GM18498 (cell line): ENCODE results near the gene BET1.

Experiments
- ATAC-seq: cut with Tn5 transposase; IDR thresholded peaks from one replicate; pipeline ENCODE4 v1.9.1; 2021; ENCODE audit warnings: mild to moderate bottlenecking, moderate library complexity; ENCODE audit not compliant: unreplicated experiment

The BET1 gene

GRCh38 chr7:93960986-93961385, 43.2 kb downstream of the BET1 start:
- no peak for ATAC-seq

DNA sequence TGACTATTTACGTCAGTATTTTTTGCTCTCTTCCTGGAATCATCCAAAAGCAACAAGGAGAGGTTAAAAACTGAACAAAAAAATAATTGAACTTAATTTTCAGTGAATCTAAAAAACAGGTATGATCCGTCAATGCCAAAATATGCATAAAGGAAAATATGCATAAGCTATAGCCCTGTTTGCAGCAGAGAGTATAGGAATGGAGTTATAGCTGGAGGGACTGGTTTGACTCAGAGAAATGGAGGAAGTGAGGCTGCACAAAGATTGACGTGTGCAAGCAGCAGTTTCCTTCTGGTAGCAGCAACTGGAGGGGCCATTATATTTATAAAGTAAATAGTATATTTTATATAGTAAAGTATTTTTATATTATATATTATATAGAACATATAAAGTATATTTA, 45.5 kb downstream of the BET1 start:
- ATAC-seq: no peak

DNA sequence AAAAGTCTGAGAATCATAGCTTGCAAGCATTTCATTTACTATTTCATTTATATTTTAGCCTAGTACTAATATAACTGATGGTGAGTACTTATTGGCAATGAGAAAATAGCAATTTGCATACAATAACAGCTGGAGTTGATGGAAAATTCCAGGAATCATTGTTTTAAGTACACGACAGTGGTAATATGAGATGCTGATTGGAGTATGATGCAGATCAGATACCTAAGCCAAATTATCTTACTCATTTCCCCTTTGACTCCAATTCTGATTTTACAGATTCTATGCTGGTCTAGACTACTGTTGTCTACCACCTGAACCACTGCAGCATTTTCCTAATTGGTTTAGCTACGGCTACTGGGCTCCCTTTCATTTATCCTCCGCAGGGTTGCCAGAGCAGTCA, 45.9 kb downstream of the BET1 start:
- ATAC-seq: no peak

DNA sequence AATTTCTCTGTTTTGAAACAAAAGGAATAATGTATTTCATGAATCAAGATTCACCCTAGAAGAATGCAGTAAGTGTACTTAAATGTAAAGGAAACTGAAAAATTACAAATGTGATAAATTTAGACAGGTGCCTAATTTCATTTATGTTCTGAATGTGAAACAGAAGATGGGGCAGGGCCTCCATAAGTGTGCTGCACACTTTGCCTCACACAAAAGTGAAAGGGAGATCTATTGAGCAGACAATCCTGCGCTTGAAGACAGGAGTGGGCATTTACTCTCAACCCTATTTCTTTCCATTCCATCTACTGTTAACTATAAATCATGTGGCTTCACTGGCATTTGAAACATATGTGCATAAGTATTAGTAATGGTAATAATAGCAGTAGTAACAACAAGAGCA, 46.4 kb downstream of the BET1 start:
- ATAC-seq: peak; percentile 78

DNA sequence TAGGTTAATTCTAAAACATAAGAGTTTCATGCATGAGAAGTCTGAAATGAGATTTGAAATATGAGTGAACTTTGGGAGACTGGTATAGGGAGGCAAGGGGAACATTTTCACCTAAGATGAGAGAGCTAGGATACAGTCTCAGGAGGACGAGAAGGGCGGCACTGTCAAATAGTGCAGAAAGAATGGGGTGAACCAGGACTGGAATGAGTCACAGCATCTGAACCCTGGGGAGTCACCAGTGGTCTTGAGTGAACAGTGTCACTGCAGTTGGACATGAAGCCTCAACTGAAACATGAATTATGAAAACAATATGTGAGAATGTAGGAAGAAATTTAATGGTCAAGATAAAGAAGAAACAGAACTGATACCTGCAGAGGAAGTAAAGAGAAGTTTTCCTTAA, 48.9 kb downstream of the BET1 start:
- ATAC-seq: peak; percentile 68

GRCh38 chr7:93949423-93949822, 54.7 kb downstream of the BET1 start:
- no peak for ATAC-seq

GRCh38 chr7:93948873-93949272, 55.3 kb downstream of the BET1 start:
- ATAC-seq: no peak

GRCh38 chr7:93948106-93948505, 56.0 kb downstream of the BET1 start:
- no peak for ATAC-seq

DNA sequence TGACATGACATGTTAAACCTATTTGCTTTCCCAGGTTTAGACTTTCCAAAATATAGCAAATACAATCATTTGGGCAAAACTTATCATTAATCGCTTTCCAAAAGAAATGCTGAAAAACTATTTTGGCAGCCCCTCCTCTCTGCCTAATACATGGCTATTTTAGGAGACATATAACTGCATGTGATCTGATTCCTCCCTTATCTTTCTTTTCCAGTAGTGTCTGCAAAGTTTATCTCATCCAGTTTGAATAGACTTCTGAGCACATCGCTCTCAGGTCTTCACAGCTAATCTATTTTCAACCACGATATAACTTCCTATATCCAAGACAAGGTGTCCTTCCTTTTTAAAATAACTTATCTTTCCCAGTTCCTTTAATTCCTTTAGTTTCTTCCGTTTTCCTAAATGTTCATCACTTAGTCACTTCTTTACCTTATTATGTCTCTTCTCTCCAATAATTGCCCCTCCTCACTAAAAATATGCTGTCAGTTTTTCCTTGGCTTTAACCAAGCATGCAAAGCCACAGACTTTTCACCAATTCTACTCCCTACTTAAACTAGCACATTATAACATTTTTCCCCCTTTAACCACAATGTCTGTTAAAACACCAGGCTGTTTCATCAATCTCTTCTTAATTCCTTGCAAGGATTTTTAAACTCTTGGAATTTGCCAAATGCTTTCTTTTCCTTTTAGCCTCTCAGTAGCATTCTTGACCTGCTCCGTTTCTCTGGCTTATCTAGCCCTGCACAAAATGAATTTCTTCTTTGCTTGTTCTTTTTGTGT, 58.2 kb downstream of the BET1 start:
- no peak for ATAC-seq

DNA sequence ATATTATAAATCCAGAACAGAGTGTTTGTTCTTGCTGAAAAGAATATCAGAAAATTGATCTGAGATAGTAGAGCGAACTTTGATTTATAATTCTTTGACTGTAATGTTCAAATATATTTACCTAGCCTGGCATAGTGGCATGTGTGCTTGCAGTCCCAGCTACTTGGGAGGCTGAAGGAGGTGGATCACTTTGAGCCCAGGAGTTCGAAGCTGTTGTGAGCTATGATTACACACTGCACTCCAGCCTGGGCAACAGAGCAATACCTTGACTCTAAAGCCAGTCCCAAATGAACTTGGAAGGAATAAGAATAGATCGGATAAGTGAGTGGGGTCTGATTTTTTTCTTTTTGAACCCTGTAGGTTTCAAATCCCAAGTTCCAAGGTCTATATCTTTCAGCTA, 59.1 kb downstream of the BET1 start:
- no peak for ATAC-seq

- no peak for ATAC-seq
Observed at GRCh38 chr7:93944673-93945072, 59.5 kb downstream of the BET1 start.

- no peak for ATAC-seq
Observed at GRCh38 chr7:93943816-93944540, 60.2 kb downstream of the BET1 start.
